Neural crest cell (in vitro differentiated cells): Measurements from ENCODE around the gene NFKB2. TPM values are rescaled to one million over a fixed set of nuclear protein-coding genes. Genes with fewer than 3 reads are reported as not detected.

Source experiments
- DNase-seq: peaks from one replicate; pipeline ENCODE4 v3.0.0; 2021; ENCODE audit warnings: low read depth, mixed read lengths, low spot score
- H3K27ac Mint-ChIP-seq: one replicate; pipeline ENCODE4 v1.8.0; 2021; ENCODE audit warnings: mild to moderate bottlenecking, mixed read lengths; ENCODE audit not compliant: unreplicated experiment
- H3K27me3 Mint-ChIP-seq: 2 replicates; pipeline ENCODE4 v1.8.0; 2021; ENCODE audit warnings: low read depth, mild to moderate bottlenecking, mixed read lengths
- H3K36me3 Mint-ChIP-seq: 2 replicates; pipeline ENCODE4 v1.8.0; 2021; ENCODE audit warnings: low read depth, mild to moderate bottlenecking, mixed read lengths
- H3K4me1 Mint-ChIP-seq: 2 replicates; pipeline ENCODE4 v1.8.0; 2021; ENCODE audit warnings: mixed read lengths
- H3K4me3 Mint-ChIP-seq: one replicate; pipeline ENCODE4 v1.8.0; 2021; ENCODE audit warnings: mild to moderate bottlenecking, mixed read lengths
- H3K9me3 Mint-ChIP-seq: 2 replicates; pipeline ENCODE4 v1.8.0; 2021; ENCODE audit warnings: mixed read lengths
- CTCF ChIP-seq: fragments of 200-600 bp; sonication (generic); conservative IDR thresholded peaks from 2 replicates; pipeline ENCODE4 v1.5.0; 2021; ENCODE audit warnings: antibody characterized with exemption, mild to moderate bottlenecking
- total RNA-seq: library from RNA; stranded (reverse); gene quantifications from 2 replicates; pipeline ENCODE4 v1.2.1, GENCODE V29; 2021

Gene NFKB2
- total RNA-seq, 1 donor from 2014 or later = 26.1 TPM

- Mint-ChIP-seq H3K27me3 (peaks cover 11% of the 10 kb centered on the region), H3K9me3 (no peaks in the 10 kb centered on the region), H3K4me3 (peak overlapping the region; percentile 94), H3K36me3 (no peaks in the 10 kb centered on the region), H3K4me1 (peaks cover 70% of the 10 kb centered on the region), H3K27ac (no peak overlapping the region)
- no peak for DNase-seq
- TF ChIP-seq CTCF = no peak
These were observed 24.7 kb downstream of the NFKB2 start for GRCh38 chr10:102420181-102420713.

- peak within 1 kb of the TSS; percentile 95 for H3K27ac Mint-ChIP-seq
- no peak for TF ChIP-seq CTCF
These were observed 25.4 kb downstream of the NFKB2 start, which contains the start of gene FBXL15 for GRCh38 chr10:102420714-102421506. Gene FBXL15 (plus strand): TSS chr10:102420836. CDS start chr10:102421130, 294 bp downstream.

GRCh38 chr10:102421507-102421756, 25.9 kb downstream of the NFKB2 start:
- no peak for DNase-seq
- peak overlapping the region; percentile 94 for H3K4me3 Mint-ChIP-seq
- peaks cover 11% of the 10 kb centered on the region for H3K27me3 Mint-ChIP-seq
- TF ChIP-seq CTCF = no peak
- H3K36me3 Mint-ChIP-seq = peaks cover 2% of the 10 kb centered on the region
- no peaks in the 10 kb centered on the region for H3K9me3 Mint-ChIP-seq
- H3K27ac Mint-ChIP-seq = no peak overlapping the region
- peaks cover 73% of the 10 kb centered on the region for H3K4me1 Mint-ChIP-seq

More at GRCh38 chr10:102420714-102421506, 25.4 kb downstream of the NFKB2 start, which contains the start of gene FBXL15:
- Mint-ChIP-seq H3K4me3 (peak within 1 kb of the TSS; percentile 94), H3K36me3 (no peaks in the 10 kb centered on the region), H3K4me1 (peaks cover 71% of the 10 kb centered on the region), H3K27me3 (peaks cover 11% of the 10 kb centered on the region), H3K9me3 (no peaks in the 10 kb centered on the region)
- DNase-seq = peak; percentile 99

GRCh38 chr10:102421757-102422512, 26.4 kb downstream of the NFKB2 start:
- Mint-ChIP-seq H3K4me3 (peak overlapping the region; percentile 94), H3K36me3 (peaks cover 2% of the 10 kb centered on the region), H3K9me3 (no peaks in the 10 kb centered on the region), H3K27ac (no peak overlapping the region), H3K4me1 (peaks cover 75% of the 10 kb centered on the region), H3K27me3 (peaks cover 11% of the 10 kb centered on the region)
- no peak for DNase-seq
- TF ChIP-seq CTCF = no peak

- peak; percentile 78 for TF ChIP-seq CTCF
- DNase-seq = peak; percentile 71
- Mint-ChIP-seq H3K36me3 (peaks cover 2% of the 10 kb centered on the region), H3K4me3 (peak overlapping the region; percentile 94), H3K4me1 (peaks cover 76% of the 10 kb centered on the region), H3K27ac (no peak overlapping the region), H3K9me3 (no peaks in the 10 kb centered on the region), H3K27me3 (peaks cover 11% of the 10 kb centered on the region)
These were observed 27.1 kb downstream of the NFKB2 start for GRCh38 chr10:102422545-102423129.
